HG02623 (cell line): Measurements from ENCODE around the gene ELF1.
"Not testable (repeated sequence)": the region's sequence is repeated elsewhere in the genome, so short reads cannot be mapped to it uniquely, and the experiment has no call there.

Source experiments
- ATAC-seq: cut with Tn5 transposase; IDR thresholded peaks from one replicate; pipeline ENCODE4 v1.9.1; 2021; ENCODE audit warnings: moderate library complexity; ENCODE audit not compliant: unreplicated experiment

ELF1 gene

DNA sequence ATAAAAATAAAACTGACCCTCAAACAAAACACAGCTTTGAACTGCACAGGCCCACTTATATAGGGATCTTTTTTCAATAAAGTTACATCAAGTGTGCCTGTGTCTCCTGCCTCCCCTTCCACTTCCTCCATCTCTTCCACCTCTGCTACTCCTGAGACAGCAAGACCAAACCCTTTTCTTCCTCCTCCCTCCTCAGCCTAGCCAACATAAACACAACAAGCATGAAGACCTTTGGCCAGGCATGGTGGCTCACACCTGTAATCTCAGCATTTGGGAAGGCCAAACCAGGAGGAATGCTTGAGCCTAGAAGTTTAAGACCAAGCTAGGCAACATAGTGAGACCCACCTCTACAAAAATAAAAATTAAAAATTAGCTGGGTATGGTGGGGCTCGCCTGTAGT is 72.6 kb downstream of the ELF1 start:
- ATAC-seq: no peak

DNA sequence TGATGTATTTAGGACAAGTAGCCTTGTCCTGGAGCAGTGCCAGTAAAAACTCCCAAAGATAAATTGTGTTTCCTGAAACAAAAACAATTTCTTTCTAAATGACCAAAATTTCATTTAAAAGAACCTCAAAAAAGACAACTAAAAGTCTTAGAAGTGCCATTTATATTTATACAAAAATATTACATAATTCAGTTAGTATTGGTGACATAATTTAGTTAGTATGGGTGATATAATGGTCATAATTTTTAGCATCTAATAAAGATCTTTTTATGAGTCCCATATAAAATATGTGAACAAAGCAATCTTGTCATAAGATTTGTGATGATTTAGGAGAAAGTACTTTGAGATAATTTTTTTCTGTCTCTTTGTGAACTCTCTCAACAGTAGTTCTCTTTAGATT is 76.0 kb downstream of the ELF1 start:
- ATAC-seq: no peak

DNA sequence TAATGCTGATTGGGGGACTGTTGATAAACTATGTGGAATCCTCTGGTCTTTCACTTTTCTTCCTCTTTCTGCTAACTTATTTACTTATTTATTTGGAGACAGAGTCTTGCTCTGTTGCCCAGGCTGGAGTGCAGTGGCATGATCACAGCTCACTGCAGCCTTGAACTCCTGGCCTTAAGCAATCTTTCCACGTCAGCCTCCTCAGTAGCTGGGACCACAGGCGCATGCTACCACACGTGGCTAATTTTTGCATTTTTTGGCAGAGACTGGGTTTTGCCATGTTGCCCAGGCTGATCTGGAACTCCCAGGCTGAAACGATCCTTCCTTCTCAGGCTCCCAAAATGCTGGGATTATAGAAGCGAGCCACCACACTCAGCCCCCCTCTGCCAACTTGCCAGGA is 77.5 kb downstream of the ELF1 start:
- no peak for ATAC-seq

DNA sequence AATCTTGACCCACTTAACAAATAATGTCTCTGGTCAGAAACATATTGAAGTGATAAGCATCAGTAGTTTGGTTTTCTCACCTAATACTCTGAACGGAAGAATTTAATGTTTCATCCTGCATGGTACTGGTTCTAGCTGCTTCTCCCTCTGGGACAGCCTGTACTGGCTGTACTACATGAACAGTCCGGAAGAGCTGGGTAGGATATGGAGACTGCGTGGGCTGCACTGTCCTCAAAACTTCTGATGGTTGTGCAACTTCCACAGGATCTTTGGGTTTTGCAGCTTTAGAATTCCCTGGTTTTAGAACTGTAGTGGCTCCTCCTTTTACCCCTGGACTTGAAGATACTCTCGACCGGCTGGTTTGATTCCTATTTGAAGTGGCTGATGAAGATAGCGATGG is 78.3 kb downstream of the ELF1 start:
- no peak for ATAC-seq

DNA sequence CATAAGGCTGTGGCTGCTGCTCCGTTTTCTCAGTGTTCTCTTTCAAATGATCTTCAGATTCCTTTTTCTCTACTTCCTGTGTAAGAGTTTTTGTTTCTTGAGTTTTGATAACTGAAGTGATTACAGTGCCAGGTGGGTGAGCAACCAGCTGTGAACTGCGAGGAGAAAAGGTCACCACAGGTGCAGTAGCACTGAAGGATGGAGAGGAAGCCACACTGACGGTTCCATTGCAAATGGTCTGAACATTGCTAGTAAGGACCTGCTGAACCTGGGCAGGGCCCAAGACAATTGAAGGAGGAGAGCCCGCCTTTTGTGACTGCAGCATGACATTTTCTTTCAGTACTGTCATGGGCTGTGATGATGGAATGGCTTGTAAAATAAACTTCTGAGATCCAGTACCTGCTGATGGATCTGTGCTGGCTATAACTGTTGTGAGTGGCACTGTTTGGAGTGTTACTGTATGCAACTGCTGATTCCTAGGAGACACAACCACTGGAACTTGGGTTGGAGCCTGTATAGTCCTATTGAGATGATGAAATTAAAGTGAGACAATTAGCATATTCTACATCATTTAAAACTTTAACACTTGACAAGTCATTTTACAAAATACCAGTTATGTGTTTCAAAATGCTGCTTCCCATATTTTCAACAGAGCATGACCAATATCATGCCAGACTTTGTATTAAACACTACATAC is 85.5 kb downstream of the ELF1 start:
- peak; percentile 61 for ATAC-seq

DNA sequence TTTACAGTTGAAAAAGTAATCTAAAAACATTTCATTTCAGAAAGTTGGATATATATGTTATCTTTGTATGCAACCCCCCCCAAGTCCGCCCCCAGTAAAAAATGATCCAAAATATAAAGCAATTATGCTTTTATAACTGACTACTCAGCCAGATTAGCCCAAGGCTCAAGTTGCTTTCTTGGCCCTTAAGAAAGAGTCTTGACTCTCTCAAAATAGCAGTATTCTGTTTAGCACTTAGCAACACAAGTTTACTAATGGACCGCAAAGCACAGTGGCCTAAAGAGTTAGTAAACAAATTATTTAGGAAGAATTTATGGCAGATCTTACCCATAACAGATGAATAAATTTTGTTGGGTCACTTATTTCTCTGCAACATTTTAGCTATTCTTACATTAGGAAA is 86.9 kb downstream of the ELF1 start:
- no peak for ATAC-seq

DNA sequence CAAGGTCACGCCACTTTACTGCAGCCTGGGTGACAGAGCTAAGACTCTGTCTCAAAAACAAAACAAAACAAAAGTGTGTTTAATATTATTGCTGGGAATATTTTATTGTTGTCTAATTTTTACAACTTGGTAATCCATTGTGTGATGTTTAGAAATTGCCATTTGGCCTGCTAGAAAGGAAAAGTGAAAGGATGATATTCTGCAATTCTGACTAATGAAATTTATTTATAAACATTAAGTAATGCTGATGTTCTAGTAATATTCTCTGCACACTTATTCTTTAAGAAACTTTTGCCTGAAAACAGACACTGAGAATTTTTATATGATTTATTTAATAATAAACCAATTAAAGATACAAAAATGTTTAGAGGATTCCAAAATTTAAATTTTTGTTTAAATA is 87.4 kb downstream of the ELF1 start:
- ATAC-seq: no peak

DNA sequence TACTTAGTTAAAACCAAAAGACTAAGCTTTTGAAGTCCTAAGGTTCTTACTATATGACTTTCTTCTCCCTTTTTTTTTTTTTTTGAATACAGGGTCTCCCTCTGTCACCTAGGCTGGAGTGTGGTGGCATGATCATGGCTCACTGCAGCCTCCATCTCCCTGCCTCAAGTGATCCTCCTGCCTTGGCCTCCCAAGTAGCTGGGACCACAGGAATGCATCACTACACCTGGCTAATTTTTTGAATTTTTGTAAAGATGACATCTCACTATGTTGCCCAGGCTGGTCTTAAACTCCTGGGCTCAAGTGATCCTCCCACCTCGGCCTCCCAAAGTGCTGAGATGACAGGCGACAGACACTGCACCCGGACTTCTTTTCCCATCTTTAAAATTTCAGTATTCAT is 89.2 kb downstream of the ELF1 start:
- not testable (repeated sequence) for ATAC-seq

DNA sequence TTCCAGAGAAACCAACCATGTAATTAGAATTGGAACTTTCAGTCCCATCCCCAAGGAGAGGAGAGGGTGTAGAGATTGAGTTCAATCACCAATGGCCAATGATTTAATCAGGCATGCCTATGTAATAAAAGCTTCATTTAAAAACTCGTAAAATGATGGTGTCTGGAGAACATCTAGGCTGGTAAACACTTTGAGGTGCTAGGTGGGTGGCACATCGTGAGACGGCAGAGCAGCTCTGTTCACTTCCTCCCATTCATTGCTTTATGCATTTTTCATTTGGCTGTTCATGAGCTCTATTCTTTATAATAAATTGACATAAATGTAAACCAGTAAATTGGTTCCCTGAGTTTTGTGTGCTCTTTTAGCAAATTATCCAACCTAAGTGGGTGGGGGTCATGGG is 90.1 kb downstream of the ELF1 start:
- ATAC-seq: no peak

DNA sequence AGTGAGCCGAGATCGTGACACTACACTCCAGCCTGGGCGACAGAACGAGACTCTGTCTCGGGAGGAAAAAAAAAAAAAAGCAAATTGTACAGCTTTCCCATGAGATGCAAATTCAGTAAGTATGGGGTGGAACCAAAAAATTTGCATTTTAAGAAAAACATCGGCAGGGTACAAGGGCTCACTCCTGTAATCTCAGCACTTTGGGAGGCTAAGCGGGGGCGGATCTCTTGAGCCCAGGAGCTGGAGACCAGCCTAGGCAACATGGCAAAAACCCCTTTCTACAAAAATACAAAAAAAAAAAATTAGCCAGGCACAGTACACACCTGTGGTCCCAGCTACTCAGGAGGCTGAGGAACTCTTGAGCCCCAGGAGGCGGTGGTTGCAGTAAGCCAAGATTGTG is 91.2 kb downstream of the ELF1 start:
- ATAC-seq: no peak

DNA sequence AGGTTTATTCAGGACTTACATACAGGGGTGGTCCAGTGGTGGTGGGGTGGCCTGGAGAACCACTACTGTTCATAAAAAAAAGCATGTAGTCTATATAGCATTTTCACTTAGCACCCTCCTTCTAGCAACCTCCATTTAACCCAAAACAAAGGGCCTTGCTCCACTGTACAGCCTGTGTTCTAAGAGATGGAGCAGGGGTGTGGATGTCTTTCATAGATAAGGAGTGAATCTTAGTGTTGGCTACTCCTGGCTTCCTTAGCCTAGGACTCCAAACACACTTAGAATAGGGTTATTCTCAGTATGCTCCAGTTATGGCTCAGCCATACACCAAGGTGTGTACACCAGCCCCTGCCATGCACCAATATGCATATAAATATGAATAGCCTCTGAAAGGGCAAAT is 95.2 kb downstream of the ELF1 start:
- ATAC-seq: no peak

DNA sequence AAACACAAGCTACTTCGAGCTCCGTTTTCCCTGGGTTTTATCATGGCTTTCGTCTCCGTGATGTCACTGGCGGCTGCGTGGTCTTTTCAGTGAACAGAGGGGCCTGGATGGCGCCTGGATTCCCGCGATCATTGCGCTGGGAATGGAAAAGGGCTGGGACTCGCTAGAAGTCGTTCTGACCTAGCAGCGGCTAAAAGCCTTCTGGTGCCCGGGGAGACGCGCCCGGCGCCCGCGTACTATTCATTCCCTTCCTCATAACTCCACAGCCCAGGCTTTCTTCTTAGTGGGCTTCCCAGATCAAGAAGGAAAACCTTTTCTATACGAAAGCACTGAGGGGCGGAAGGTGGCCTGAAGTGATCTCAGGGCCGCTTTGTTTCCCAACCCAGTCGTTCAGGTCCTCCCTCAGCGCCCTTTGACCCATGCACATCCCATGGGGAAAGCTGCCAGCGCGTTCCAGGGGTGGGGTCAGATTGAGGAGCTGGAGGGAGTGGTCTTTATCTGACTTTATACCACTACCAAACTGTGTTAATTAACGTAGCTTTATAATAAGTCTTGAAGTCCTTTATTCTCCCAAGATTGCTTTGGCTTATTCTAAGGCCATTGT is 96.6 kb downstream of the ELF1 start:
- no peak for ATAC-seq

DNA sequence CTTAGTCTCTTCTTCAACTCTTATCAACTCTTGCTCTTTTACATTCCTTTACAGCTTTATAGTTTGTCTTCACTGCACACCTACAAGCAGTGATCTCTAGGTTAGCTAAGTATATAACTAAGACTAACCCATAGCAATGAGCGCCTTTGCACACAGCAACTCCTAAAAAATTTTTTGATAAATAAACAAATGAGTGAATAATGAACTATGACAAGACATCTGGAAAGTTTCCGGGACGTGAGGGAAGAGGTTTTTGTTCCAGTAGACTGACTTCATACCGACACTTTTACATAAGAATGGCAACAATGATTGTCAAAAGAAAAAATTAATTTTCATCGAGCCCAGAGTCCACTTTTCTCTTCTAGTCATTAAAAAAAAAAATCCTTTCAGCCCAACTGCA is 98.3 kb downstream of the ELF1 start:
- no peak for ATAC-seq

DNA sequence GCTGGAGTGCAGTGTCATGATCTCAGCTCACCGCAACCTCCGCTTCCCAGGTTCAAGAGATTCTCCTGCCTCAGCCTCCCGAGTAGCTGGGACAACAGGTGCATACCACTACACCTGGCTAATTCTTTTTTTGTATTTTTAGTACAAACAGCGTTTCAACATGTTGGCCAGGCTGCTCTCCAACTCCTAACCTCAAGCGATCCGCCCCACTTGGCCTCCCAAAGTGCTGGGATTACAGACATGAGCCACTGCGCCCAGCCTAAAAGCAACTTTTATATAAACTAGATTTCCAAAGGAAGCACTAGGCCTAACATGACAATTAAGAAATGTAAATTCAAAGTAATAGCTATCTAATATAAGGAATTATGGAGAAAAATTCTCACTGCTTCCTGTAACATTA is 99.2 kb downstream of the ELF1 start:
- not testable (repeated sequence) for ATAC-seq

DNA sequence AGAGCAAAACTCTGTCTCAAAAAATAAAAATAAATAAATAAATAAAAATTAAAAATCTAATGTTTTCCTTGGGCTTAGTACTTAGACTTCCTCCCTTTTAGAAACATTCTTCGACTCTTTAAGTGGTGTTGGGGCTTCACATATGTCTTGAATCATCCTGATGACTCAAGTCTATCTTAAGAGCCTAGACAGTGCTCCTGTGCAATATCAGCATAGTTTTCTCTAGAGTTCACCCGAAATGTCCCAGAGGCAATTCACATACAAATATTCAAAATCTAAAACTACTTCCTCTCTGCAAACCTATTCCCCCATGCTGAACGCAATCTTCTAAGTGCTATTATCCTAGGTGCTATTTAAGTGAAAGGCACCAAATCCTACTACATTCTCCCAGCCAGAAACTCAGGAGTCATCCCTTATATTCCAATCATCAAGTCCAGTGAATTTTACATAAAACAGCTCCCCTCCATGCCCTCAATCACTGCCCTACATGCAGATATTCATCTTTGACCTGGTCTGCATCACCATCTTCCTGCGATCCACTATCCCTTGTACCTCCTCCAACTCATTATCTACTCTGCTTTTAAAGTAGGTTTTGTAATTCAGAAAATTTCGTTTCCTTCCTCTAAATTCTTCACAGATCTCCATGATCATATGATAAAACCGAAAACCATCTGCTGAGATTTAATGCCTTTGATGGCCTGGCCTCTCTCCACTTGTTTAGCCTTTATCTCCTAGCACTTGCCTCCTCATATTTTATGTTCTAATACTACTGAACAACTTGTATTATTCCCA is 102.7 kb downstream of the ELF1 start:
- ATAC-seq: no peak

DNA sequence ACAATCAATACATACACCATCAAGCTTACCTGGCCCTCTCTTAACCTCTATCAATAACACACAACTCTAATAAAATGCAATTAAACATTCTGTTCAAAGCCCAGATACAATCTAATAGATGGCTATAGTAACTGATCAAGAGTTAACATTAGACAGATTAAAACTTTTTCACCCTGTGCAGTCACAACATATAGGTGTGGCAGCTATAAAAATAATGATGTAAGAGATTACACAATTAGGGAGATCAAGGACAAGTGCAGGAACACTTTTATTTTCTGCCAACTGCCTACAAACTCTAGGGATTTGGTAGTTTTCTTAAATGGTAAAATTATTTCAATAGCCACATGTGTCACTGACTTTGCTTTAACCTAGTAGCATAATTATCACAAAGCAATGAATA is 104.3 kb downstream of the ELF1 start:
- not testable (repeated sequence) for ATAC-seq

DNA sequence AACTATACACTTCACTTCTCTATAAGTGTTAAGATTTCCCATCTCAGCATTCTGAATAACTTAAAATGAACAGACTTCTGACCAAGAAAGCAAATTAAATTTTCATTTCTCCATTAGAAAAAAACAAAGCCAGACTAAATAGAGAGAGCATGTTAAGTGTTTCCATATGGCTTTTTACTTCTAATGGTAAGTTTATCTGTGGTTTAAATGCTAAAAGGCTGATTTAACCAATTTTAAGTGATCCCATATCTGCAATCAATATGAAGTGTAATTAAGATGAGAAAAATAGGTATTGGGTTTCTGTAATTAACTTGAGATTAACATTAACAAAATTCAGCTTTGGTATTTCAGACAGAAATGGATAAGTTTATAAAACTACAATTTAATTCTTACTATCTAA is 107.8 kb downstream of the ELF1 start:
- no peak for ATAC-seq

DNA sequence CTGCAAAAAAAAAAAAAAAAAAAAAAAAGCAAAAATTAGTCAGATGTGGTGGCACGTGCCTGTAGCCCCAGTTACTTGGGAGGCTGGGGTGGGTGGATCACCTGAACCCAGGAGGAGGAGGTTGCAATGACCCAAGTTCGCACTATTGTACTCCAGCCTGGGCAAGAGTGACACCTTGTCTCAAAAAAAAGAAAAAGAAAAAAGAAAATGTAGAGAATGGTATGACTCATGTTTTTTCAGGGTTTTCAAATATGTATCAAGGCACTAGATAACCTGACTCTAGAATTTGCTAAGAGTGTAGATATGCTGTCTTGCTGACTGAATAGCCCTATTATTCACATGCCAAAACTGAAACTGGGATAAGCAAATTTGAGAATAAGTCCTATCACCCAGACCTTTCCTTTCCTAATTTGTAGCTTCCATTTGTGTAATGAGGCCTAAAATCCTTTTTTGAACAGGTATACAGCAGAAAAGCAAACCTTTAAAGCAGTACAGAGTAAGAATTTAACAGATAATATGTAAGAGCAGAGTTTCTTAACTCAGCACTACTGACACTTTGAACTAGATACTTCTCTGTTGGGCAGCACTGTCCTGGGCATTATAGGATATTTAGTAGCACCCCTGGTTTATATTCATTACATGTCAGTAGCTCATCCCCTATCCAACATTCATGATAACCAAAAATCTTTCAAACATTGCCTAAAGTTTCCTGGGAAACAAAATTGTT is 108.6 kb downstream of the ELF1 start:
- ATAC-seq: no peak

DNA sequence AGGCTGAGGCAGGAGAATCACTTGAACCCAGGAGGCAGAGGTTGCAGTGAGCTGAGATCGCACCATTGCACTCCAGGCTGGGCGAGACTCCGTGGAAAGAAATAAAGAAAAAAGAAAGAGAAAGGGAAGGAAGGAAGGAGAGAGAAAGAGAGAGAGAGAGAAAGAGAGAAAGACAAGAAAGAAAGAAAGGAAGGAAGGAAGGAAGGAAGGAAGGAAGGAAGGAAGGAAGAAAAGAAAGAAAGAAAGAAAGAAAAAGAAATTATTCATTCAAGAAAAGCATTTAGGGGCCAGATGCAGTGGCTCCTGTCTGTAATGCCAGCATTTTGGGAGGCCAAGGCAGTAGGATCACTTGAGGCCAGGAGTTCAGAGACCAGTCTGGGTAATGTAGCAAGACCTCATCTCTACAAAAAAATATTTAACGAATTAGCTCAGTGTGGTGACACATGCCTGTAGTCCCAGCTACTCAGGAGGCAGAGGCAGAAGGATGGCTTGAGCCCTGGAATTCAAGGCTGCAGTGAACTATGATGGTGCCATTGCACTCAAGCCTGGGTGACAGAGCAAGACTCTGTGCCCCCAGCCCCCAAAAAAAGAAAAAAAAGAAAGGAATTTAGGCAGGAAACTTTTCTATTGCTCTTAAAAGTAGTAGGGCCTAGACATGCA is 109.4 kb downstream of the ELF1 start:
- not testable (repeated sequence) for ATAC-seq

DNA sequence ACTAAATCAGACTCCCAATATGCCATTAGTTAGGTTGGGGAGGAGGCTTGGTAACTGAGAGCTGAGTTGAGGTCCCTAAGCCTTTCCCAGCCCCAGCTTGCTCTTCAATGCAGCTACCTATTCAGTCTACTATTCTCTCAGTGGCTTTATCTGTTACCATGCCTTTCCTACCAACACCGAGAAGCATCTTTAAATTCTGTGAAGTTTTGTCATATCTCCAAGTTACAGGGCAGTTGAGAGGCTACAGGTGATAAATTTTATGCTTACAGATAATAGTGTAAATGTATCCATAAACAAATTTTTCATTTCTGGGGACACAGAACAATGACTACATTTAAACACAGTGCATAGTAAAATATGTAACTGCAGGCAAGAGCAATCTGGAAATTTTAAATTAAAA is 110.6 kb downstream of the ELF1 start:
- no peak for ATAC-seq

DNA sequence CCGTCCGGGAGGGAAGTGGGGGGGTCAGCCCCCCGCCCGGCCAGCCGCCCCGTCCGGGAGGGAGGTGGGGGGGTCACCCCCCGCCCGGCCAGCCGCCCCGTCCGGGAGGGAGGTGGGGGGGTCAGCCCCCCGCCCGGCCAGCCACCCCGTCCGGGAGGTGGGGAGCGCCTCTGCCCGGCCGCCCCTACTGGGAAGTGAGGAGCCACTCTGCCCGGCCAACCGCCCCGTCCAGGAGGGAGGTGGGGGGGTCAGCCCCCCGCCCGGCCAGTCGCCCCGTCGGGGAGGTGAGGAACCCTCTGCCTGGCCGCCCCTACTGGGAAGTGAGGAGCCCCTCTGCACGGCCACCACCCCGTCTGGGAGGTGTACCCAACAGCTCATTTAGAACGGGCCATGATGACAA is 118.1 kb downstream of the ELF1 start:
- ATAC-seq: not testable (repeated sequence)
